HG03060 (cell line): ENCODE data around the gene GLTP.
"Not testable (repeated sequence)": the region's sequence is repeated elsewhere in the genome, so short reads cannot be mapped to it uniquely, and the experiment has no call there.

Experiments used
- ATAC-seq: cut with Tn5 transposase; IDR thresholded peaks from one replicate; pipeline ENCODE4 v1.9.1; 2021; ENCODE audit warnings: low read depth, moderate number of reproducible peaks; ENCODE audit not compliant: unreplicated experiment

GLTP gene

DNA sequence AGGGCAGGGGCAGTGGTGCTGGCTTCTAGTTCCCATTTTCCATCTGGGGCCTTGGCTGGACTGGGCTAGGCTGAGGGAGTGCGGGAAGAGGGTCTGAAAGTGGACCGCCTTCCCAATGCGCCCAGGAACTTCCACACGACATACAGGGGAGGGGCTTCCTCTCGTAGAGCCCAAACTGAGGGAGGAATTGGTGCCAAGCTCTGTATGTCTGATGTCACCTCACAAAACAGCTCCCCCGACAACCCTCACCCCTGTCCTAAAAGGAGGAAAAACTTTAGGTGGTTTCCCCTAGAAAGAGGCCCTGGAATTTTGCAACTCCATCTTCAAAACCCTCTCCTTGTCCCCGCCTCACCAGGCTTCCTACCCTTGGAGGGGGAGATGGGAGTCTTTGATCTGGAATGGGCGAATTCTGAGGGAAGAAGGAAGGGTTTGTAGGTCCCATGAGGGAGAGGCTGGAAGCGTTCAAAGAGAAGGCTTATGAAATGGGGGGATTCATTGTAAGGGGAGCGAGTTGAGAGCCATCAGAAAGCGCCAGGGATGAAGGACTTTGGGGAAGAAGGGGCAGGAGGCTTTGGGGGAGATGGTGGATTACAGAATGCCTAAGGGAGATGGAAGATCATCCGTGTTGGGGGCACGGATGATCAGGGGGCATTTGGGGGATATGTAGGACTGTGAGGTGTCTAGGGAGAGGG lies 844 bp downstream of the GLTP start:
- no peak for ATAC-seq

DNA sequence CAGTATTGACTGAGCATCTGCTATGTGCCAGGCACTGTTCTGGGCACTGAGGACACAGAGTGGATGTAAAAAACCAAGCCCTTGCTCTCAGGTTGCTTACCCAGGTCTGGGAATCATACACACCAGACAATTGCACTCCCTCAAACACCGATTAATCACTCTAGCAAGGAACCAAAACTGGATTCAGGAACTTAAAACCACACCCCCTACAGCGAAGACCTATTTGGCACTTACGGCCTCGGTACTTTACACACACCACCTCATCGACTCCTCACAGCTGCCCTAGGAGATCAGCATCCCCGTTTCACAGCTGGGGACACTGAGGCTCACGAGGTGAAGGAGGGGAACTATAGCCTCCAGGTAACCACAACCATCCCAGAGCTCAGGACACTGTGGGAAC lies 1.6 kb downstream of the GLTP start:
- no peak for ATAC-seq

DNA sequence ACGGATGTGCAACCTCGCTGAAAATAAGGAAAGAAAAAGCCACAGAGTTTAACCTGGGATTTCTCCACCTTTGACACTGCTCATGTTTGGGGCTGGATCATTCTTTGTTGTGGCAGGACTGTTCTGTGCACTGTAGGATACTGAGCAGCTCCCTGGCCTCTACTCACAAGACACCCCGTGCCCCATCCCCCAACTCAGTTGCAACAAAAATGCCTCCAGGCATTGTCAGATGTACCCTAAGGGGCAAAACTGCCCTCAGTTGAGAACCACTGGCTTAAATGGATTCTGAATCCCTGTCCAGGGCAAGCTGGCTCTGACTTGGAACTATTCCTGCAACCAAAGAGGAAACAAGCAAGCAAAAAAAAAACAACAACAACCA lies 2.1 kb downstream of the GLTP start:
- ATAC-seq = no peak

DNA sequence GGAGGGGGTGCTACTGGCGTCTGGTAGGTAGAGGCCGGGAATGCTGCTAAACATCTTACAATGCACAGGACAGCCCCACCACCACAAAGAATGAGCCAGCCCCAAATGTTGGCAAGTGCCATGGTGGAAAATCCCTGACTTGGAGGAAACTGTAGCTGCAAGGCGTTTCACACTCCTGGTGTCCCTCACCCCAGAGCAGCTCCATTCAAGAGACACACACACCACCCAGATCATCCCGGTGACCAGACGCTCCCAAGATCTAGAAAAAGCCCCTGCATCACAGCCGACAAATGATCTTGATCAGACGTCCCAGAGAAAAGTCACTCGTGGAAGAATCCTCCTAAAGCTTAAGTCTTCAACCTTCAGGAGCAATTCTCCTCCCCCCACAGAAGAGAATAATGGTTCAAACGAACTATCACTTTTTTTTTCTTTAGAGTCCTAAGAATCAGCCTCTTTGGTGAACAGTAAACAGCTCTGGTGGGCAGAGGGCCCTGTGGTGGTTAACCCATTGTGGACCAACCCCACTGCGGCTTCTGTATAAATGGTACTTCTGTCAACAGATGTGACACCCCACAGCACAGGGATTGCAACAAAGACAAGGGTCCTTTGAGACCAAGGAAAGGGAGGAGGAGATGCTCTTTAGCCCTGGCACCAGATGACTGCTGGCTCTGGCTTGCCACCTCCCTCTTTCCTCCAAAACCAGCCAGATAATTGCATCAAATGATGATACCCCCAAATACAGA lies 2.7 kb downstream of the GLTP start:
- ATAC-seq = no peak

DNA sequence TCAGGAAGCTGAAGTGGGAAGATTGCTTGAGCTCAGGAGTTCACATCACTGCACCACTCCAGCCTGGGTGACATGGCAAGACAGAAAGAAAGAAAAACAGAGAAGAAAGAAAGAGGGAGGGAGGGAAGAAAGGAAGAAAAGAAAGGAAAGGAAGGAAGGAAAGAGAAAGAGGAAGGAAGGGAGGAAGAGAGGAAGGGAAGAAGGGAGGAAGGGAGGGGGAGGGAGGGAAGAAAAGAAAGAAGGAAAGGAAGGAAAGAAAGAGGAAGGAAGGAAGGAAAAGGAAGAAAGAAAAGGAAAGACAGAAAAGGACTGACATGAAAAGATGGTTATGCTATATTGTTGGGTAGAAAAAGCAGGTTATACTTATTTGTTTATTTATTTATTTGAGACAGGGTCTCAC lies 3.9 kb downstream of the GLTP start:
- no peak for ATAC-seq

DNA sequence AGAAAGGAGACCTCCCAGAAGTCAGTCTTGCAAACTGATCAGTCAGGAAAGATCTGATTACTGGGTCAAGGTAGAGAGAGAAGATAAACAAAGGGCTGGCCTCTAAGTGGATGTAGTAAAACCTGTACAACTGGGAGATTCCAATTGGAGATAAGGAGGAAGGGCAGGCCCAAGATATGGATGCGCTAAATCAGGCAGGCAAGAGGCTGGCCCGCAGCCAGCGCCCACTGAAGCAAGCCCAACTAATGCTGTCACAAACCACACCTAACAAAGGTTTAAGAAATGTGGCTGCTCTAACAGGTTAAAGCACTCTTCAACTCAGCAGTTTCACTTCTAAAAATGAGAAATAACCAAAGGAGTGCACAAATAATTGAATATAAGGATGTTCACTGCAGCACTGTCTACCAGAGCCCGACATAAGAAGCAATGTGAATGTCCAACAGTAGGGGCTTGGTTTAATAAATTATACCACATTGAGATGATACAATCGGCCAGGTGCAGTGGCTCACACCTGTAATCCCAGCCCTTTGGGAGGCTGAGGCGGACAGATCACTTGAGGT lies 4.7 kb downstream of the GLTP start:
- no peak for ATAC-seq

GRCh38 chr12:109873653-109874052 lies 6.7 kb downstream of the GLTP start:
- ATAC-seq = no peak

DNA sequence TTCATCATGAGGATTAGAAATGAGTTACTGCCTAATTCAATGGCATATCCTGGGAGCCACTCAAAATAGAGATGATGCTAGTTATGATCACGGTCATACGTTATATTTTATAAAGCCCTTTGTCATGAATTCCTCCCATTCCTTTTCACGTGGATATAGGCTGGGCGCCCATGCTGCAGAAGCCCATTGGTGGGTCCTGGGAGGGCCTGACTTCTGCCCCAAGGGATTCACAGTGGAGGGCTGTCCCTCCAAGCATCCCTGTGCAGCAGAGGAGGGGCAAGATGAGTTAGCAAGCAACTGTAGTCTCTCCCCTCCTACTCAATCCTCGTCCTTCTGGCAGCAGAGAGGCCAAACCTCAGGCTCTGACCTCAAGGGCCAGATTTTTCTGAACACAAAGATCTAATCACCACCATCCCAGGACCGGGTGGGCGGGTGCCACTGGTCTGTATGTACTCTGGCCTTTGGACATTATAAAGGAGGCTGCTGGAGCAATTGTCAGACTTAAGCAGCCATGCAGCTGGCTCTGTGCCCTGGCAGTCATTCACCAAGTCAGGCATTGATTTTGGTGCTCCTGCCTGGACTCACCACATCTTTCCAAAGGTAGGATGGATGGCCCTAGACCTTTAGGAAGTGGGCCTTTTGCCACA lies 8.6 kb downstream of the GLTP start:
- ATAC-seq = no peak

- ATAC-seq = no peak
These were observed 9.7 kb downstream of the GLTP start for GRCh38 chr12:109870648-109871047.

DNA sequence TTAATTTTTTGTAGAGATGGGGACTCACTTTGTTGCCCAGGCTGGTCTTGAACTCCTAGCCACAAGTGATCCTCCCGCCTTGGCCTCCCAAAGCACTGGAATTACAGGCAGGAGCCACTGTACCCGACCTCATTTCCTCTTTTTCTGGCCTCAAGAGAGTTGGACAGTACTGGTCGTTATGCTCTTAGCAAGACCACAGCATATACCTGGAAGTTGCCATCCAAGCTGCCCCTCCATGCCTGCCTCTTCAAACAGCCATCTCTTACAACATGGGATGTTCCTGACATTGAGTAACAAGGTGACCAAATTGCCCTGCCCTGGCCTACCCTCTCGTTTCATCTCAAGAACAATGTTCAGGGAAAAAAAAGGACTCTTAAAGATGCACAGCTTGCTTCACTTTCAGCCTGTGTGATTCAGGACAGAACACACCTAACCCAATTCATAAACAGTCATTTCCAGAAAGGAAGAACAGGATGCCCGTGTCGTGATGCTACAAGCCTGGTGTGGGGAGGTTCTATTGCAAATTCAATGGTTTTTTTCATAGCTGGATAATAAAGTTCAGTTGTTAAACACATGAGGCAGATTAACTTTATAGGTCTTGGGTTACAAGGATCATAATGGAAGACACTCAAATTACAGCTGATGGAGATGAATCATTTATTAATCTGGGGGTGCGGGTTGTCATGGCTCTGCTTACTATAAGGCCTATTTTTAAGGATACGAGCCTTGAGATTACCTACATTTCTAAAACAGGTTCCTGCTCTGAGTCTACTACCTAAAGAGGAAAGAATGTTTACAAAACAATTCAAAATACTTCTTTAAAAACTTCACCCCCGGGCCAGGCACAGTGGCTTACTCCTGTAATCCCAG lies 11.9 kb downstream of the GLTP start:
- ATAC-seq = no peak

DNA sequence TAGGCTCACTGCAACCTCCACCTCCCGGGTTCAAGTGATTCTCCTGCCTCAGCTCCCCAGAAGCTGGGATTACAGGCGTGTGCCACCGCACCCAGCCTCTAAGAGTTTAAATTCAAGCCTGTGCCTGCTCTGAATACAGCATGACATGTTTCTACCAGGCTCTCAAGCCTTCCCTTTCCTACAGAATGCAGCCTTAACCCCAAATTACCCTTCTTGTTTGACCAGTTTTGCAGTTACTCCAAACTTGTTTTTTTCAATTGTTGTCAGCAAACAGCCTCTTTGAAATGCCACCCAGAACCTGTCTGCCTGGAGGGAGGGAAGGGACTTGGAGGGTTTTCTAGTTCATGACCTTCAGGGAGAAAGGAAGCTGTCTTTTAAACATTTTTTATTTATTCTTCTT lies 15.4 kb downstream of the GLTP start:
- ATAC-seq = no peak

DNA sequence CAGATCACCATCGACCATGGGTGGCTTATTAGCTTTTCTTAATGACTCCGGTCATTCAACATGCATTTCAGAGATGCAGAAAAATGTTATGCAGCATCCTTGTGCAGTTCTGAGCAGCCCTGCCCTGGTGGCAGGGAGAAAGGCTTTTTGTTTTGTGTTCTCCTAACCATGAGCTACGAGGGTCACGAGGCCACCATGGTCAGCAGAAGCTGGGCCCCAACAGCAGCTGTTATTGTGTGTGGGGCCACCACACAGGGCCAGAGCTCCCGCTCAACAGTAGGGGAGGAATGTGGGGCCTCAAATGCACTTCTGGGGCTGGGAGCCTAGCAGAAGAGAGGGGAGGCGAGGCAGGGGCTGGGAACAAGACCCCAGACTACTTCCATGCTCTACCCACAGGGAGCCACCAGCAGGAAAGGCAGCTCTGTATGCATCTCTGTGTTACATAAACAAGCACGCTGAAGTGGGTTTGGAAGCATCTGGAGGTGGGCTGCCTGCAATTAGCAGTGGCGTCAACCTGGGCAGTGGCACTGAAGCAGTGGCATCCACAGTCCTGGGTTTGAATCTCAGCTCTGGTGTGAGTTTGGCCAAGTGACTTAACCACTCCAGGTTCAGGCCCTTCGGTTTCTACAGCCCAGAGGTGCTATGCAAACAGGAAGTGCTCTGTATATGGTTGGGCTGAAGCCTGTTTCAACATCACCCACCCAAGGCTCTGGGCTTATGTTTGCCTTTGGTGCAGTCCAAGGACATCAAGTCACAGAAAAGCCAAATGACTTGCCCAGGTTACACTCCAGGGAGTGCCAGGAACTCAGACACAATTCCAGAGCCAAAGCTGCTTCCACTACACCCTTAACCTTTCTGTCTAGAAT lies 16.3 kb downstream of the GLTP start:
- no peak for ATAC-seq

- not testable (repeated sequence) for ATAC-seq
These were observed 17.9 kb downstream of the GLTP start for GRCh38 chr12:109862491-109862890.

DNA sequence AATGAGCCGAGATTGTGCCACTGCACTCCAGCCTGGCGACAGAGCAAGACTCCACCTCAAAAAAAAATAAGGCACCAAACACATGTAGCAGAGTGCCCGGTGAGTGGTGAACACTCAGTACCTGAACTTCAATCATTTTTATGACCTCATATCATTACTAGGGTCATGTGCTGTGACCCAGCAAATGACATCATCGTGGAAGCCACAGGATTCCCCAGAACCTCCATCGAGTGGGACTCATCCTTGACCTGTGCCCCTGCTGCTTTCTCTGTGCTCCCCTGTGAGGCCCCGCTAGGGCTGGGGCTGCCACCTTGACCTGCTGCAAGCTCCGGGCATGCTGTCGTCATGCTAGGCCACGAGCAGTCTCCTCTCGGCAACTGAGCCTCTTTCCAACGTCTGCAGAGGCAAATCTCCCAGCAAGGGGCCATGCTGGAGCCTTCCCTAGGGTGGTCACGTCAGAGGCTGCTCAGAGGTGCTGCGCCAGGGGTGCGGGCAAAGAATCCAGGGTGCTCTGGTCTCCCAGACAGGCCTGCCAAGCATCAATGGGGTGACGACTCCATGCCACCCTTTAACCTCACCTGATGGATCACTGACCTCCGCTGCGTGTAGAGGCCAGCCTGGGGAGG lies 18.5 kb downstream of the GLTP start:
- ATAC-seq = no peak

DNA sequence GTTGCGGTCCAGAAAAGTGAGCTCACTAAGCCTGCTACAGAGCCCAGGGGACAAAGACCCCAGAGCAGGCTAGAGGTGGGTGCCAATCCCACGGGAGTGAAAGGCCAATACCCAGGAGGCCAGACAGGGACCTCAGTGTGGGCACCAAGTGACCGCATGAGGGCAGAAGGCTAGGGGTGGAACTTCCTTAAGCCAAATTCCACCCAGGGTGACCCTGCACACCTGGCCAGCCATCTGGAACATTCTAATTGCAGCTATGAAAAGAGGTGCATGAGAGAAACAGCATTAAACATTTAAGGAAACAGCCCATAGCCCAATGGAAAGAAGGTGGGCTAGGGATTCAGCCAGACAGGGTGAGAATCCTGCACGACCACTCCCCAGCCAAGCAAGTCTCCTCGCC lies 19.4 kb downstream of the GLTP start:
- no peak for ATAC-seq

DNA sequence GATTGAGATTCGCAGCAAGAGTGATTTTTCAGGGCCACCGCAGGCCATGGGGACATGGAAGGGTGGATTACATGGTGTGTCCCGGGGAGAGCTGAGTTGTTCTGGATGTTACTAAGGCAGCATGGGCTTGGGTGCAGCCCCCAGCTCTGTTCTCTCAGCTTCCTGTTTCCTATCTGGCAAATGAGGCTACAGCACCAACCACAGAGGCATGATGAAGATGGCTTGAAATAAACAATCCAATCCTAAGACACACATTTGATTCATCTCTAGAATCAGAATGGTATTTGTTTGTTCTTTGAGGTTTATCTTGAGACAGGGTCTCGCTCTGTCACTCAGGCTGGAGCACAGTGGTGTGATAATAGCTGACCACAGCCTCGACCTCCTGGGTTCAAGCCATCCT lies 21.6 kb downstream of the GLTP start:
- ATAC-seq = no peak

GRCh38 chr12:109857715-109858114 lies 22.6 kb downstream of the GLTP start:
- ATAC-seq = no peak

DNA sequence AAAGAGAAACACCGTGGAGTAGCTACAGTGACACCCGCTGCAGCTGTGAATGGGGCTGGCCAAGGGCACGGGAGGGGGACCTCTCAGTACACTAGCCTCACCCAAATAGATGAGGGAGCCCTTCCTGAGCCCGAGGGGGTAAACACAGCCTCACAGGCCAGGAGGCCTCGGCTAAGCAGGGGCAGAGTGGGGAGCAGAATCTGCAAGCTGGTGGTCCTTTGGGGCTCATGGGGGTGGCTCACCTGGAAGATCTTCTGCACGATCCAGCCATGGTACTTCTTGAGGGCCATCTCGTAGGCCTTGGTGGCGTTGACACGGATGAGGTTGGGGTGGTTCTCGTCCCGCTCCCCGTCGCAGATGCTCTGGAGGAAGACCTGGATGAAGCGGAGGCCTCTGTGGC lies 25.0 kb downstream of the GLTP start:
- ATAC-seq = no peak

DNA sequence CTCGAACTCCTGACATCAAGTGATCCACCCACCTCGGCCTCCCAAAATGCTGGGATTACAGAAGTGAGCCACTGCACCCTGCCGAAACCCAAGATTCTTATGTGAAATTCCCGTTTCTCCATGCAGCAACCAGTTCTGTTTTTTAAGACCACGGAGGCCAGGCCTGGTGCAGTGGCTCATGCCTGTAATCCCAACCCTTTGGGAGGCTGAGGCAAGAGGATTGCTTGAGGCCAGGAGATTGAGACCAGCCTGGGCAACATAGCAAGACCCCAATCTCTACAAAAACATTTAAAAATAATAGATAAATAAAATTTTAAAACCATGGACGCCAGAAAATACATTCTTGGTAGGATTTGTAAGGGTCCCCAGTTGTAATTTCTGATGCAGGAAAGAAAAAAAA lies 29.8 kb downstream of the GLTP start:
- ATAC-seq = not testable (repeated sequence)
